DMS 273 treated with DMSO at 0.1 percent for 48 hours (cell line): Measurements from ENCODE around the gene TTC34.

Experiments used
- DNase-seq: peaks from one replicate; lab custom pipeline; 2025; lab: John Stamatoyannopoulos, UW

The TTC34 gene

GRCh38 chr1:2830761-2831425, 29.4 kb upstream of the TTC34 start:
- DNase-seq, result no peak

GRCh38 chr1:2829846-2830615, 28.5 kb upstream of the TTC34 start:
- DNase-seq, result no peak

- DNase-seq, result no peak
Measured at GRCh38 chr1:2828586-2829250, 27.2 kb upstream of the TTC34 start.

GRCh38 chr1:2826736-2827292, 25.3 kb upstream of the TTC34 start:
- no peak for DNase-seq

- DNase-seq, result no peak
Measured at GRCh38 chr1:2826316-2826715, 24.8 kb upstream of the TTC34 start.

- DNase-seq, result no peak
Measured at GRCh38 chr1:2825487-2826189, 24.1 kb upstream of the TTC34 start.

GRCh38 chr1:2824999-2825398, 23.5 kb upstream of the TTC34 start:
- DNase-seq, result no peak

- DNase-seq, result no peak
Measured at GRCh38 chr1:2823921-2824610, 22.6 kb upstream of the TTC34 start.

GRCh38 chr1:2822621-2823145, 21.2 kb upstream of the TTC34 start:
- no peak for DNase-seq

- DNase-seq, result no peak
Measured at GRCh38 chr1:2821966-2822620, 20.6 kb upstream of the TTC34 start.

- no peak for DNase-seq
Measured at GRCh38 chr1:2821373-2821955, 20.0 kb upstream of the TTC34 start.

- DNase-seq, result no peak
Measured at GRCh38 chr1:2820731-2821372, 19.4 kb upstream of the TTC34 start.

GRCh38 chr1:2819831-2820730, 18.6 kb upstream of the TTC34 start:
- no peak for DNase-seq

GRCh38 chr1:2819429-2819828, 17.9 kb upstream of the TTC34 start:
- no peak for DNase-seq

GRCh38 chr1:2817784-2818564, 16.5 kb upstream of the TTC34 start:
- DNase-seq, result no peak

- DNase-seq, result no peak
Measured at GRCh38 chr1:2816786-2817185, 15.3 kb upstream of the TTC34 start.

- DNase-seq, result no peak
Measured at GRCh38 chr1:2815551-2815950, 14.1 kb upstream of the TTC34 start.

- no peak for DNase-seq
Measured at GRCh38 chr1:2814511-2815075, 13.1 kb upstream of the TTC34 start.
